Hepatic stellate cell (primary cell): ENCODE results near the gene PIAS1.
"Not testable (repeated sequence)": the region's sequence is repeated elsewhere in the genome, so short reads cannot be mapped to it uniquely, and the experiment has no call there.

Experiments
- DNase-seq: peaks from one replicate; pipeline ENCODE4 v3.0.0; 2011; ENCODE audit warnings: low spot score

Gene PIAS1

DNA sequence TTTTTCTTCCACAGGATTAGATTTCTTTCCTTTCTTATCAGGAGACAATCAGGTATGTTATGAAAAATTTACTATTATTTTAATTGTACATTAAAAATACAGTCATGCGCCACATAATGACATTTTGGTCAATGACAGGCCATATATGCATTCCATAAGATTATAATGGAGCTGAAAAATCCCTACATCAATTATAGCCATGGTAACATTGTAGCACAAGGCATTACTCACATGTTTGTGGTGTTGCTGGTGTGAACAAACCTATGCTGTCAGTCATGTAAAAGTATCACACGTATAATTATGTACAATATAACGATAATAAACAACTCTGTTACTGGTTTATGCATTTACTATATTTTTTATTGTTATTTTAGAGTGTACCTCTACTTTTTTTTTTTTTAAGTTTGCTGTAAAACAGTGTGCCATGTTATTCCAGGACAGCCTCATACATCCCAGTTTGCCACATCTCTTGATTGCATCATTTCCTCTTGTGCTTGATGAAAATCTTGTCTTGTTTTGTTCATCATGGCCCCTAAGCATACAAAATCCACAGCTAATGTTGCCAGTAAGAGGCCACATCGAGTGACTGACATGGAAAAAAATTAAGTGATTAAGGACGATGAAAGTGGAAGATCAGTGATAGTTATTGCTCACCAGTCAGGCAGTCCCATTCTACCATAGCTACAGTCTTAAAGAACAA is 129.7 kb downstream of the PIAS1 start:
- no peak for DNase-seq

DNA sequence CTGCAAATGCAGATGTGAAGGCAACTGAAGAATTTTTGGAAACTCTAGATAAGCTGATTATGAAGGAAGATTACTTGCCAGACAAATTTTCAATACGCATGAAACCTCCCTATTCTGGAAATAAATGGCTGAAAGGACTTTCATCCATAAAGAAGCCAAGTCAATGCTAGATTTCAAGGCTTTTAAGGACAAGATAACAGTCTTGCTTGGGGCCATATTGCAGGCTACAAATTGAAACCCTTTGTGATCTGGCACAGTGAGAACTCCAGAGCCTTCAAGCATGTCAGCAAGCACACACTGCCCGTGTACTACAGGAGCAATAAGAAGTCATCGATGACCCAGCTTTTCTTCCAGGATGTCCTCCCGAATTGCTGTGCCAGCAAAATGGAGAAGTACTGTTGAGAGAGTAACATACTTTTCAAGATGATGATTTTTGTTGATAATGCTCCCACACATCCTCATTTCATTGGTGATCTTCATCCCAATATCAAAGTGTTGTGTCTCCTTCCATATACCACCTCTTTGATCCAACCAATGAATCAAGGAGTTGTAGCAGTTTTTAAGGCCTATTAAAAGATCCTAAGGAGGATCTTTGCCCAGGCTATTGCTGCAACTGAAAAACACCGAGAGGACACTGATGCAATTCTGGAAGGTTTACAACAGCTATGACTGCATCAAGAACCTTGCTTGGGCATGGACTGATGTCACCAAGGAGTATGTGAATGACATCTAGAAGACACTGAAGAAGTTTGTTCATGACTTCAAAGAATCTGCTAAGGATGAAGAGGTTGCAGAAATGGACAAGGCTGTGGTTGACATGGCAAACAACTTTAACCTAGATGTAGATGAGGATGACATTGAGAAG is 130.7 kb downstream of the PIAS1 start:
- DNase-seq: no peak

DNA sequence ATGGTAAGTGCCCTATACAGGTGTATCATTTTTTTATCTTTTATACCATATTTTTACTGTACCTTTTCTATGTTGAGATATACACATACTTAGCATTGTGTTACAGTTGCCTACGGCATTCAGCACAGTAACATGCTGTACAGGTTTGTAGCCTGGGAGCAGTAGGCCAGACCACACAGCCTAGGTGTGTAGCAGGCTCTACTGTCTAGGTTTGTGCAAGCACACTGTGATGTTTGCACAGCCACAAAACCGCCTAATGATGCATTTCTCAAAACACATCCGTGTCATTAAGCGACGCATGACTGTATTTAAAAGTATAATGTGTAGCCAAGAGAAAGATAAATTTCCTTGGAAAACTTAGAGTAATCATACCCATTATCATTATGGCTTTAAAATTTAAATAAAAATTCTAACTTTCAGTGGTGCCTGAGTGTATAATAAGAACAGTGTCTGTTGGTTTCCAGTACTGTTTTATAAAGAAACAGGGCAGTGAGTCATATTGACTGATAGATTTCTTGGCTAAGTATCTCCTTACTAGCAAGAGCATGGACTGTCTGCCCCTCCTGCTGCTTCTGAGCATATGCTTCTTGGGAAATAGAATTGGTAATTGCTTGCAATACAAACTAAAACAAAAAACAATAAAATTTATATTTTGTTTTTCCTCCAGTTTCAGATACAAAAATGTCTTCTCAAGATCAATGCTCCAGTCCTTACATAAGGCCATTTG is 132.7 kb downstream of the PIAS1 start:
- no peak for DNase-seq

DNA sequence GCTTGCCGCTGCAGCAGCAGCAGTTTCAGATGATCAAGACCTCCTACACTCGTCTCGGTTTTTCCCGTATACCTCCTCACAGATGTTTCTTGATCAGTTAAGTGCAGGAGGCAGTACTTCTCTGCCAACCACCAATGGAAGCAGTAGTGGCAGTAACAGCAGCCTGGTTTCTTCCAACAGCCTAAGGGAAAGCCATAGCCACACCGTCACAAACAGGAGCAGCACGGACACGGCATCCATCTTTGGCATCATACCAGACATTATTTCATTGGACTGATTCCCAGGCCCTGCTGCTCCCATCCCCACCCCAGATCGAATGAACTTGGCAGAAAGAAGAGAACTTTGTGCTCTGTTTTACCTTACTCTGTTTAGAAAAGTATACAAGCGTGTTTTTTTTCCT is 133.4 kb downstream of the PIAS1 start:
- no peak for DNase-seq

DNA sequence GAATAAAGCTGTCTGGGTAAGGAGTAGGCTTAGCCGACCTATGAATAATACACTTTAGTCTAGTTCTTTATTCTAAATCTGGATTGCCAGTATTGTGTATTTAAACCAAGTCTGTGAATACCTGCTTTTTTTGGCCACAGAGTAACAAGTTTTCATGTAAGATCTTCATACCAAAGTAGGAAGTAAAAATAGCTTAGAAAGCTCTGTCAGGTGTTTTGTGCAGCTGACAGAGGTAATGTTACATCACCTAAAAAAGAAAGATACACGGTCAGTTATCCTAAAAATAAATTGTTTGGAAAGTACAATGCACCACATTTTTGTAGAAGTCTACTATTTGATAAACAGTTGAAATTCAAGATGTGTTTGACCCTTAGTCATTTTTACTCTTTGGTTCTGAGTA is 134.5 kb downstream of the PIAS1 start:
- DNase-seq: no peak

DNA sequence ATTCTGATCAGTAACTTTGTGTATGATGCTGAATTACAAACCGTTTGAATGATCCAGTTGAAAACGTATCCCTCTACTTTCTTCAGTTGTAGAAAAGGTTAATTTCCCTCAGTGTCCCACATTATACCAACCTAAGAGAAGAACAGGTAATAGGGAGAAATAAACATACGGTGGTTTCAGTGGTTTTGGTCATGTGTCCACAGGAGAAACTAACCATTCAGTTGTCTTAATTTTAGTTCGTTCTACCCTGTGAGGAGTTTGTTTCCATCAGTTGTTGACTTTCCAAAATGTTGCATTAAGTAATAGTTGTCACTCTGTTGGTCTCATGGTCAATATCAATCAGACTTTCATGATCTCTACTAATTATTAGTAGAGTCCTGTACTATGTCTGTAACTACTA is 135.9 kb downstream of the PIAS1 start:
- no peak for DNase-seq

DNA sequence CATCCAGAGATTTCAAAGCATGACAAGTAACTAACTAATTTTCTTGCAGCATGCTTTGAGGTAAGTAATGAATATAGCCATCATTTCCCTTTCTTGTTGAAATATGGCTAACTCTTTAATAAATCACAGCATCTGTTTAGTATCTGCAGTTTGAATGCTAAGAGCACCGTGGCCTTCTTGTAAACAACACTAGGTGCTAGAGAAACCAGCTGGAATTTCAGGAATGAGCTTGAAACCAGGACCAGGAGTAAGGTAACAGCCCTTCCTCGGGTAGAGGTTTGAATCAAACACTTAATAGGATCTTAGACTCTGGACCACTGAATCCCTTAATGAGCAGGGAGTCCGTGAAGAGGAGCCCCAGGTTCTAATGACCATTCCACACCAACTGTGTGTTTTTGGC is 137.4 kb downstream of the PIAS1 start:
- no peak for DNase-seq

DNA sequence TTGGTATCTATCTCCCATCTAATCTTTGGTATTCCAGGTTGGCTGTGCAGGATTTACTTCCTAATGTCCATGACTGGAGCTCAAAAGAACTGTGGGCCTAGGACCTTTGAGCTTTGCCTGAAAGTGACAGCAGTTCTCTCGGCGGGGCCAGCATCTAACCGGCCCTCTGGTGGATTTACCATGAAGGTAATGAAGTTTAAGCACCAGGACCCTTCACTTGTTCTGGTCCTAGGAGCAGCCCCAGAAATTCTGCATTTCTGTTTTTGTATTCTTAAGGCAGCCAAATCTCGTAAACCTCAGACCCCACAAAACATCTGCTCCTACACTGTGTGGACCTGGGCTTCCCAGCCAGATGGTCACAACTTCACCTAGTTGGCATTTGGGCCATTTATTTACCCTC is 138.0 kb downstream of the PIAS1 start:
- no peak for DNase-seq

DNA sequence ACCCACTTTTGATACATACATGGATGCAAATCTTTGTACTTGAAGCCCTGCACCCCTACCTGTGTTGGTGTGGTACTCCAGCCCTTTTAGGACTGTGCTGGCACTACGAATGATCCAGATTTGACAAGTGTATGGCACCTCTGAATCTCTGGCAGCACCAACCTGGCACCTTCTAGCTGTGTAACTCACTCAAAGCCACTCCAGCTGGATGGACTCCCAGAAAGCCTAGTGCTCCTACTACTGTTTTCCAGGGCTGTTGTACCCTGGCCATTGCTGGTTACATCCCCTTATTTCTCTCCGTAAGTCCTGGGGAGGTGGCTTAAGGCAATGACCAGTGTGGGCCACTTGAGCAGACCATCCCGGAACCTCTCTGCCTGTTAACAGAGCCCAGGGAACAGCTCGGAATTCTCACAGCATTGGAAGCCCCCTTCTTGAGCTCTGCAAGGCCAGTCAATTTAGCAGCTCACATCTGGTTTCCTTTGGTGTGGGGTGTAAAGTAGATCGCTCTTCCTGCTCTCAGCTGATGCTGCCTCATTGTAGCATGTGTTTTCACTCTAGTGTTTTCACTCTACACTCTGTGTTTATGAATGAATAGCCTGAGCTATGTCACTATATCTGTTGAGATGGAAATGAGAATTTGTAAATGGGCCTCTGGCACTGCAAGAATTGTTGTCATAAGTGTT is 138.8 kb downstream of the PIAS1 start:
- DNase-seq: no peak

DNA sequence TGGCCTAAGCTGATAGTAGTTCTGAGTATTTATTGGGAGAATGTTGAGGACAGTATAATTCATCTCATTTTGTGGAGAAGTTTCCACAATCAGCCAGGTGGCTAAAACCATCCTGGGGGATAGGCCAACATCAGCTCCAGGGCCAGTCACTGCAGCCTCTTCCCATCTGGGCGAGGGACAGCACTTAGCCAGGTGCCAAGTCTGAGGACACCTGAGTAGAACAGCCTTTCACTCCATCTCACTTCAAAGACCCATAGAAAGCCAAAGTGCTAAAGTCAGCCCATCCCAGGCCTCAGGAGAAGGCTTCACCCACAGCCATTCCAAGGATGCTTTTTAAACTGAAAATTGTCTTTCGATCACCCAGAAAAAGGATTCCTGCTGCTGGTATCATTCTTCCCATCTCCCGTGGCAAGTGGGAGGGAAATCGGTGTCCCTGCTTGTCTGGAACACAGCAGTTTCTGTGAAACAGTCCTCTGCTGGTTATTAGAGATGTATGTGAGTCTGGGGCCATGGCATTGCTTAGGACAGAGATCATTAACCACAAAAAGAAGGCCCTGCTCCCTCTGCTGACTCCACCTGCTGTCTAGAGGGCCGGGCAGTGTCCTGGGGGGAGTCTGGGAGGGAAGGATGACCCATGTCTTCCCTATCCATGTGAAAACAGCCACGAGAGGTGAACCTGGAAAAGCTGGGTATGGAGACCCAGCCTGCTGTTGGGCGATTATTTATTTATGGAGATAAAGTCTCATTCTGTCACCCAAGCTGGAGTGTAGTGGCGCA is 141.4 kb downstream of the PIAS1 start:
- DNase-seq: no peak

DNA sequence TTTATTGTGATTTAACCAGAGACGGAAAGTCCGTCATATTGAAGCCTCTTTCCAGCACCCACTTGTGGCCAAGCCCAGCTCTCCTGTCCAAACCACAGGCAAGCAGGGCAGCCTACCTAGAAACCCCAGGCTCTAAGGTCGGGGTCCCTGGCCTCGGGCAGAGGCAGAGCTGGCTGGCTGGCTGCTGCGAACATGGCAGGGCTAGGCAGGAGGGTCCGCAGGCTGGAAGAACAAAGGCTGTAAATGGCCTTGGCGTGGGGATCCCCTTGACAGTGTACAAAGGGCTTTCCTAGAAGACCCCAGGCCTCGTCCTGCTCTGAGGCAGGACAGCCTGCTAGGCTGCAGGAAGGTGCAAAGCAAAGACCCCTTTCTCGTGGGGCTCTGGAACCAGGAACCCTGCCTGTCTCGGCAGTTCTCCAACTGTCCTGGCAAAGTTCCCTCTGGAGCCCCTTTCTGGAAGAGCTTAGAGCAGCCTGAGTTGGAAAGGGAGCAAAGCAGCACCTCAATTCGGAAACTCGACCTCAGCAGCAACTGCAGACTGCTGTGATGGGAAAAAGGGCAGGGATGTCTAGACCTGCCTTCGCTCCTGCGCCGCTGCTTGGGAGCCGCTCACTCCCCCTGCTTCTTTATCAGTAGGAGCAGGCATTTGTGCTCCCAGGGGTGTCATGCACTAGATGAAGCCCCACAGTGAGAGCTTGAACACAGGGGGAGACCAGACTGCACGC is 142.5 kb downstream of the PIAS1 start:
- no peak for DNase-seq

DNA sequence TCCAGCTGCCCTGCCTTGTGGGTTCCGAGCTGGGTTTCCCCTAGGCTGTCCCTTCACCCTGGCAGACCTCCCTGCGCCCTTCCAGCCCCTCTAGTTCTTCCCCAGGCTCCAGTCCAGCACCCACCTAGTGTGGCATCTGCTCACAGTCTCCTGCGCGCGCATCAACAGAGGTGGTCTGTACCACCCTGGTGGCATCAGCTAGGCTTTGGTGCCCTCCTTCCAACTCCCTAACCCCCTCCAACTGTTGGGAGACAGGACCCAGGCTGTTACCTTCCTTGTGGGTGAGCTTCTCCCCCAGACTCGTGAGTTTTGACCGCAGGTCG is 143.0 kb downstream of the PIAS1 start:
- no peak for DNase-seq

DNA sequence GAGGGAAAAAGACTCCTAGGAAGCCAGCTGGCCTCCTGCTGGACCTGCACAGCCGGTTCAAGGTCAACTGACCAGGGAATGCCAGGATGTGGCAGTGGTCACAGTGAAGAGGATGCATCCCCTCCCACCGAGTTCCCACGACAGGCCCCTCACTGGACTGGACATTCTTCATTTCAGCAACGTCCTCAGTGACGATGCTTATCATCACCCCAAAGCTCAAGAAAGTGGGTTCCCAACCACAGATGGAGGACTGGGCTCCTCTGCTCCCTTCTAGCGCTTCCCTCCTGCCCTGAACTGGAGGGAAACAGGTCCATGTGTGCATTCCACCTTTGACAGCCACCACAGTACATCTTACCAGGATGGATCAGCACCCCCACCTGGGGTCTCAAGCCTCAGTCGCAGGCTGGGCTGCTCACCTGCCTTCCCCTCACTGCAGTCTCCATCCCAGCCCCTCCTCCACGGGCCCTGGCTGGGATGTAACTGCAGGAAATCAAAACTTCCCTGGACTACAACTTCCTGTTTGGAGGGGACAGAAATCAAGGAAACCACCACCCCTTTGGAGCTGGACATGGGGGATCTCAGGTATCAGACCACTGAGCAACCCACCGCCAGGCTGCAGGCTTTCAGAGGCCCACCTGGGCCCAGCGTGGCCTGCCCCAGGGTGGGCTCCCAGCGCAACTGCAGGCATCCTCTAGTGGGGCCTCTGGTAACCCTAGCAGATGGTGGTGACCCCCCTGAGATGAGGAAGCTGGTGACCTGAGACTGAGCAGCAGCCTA is 143.7 kb downstream of the PIAS1 start:
- DNase-seq: no peak

DNA sequence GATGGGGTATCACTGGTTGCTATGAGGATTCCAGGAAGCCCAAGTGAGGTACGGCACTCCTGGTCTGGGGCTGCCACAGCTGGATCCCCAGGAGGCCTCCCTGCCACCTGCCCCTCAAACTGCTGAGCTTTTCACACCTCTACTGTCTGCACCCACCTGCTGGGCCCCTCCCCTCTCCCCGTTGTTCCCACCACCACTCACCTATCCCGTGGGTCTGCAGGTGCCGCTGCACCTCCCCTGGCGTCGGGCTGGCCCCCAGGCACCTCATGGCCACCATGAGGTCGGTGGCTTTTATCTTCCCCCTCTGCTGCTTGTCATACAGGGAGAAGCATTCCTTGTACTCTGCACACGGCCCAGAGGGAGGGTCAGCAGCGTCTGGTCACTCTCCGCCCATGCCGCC is 145.2 kb downstream of the PIAS1 start:
- DNase-seq: no peak

DNA sequence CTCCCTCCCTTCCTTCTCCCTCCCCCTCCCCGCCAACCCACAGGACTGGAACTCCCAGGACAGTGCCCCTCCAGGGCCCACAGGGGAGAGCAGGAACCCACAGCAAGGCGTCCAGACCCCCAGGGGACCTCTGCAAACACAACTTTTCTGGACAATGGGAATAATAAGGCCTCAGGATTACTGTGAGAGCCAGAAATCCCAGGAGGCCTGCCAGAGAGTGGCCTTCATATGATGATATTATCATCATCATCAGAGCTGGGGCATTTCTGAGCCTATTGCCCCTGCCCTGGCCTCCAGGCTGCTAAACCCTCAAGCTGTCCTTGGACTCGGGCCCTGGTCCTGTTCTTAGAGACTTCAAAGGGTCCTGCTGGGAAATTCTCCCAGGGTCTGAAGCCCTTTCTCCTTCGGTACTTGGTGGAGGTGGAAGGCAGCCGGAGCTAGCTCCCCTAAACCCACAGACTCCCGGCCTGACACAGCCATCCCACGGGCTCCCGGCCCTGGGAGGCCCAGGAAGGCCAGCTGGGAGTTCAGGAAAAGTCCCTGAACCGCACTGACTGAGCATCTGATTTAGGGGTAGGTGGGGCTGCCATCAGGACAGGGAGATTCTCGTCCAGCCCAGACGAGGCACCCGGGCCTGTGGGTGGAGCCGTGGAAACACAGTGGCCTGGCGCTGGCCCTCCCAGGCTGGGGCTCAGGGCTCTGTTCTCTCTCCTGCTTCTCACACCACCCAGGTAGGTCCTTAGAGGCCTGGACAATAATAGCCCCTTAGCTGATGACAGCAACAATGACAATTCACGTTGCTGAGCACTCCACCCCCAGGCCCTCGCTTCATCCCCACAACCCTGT is 146.1 kb downstream of the PIAS1 start:
- DNase-seq: no peak

DNA sequence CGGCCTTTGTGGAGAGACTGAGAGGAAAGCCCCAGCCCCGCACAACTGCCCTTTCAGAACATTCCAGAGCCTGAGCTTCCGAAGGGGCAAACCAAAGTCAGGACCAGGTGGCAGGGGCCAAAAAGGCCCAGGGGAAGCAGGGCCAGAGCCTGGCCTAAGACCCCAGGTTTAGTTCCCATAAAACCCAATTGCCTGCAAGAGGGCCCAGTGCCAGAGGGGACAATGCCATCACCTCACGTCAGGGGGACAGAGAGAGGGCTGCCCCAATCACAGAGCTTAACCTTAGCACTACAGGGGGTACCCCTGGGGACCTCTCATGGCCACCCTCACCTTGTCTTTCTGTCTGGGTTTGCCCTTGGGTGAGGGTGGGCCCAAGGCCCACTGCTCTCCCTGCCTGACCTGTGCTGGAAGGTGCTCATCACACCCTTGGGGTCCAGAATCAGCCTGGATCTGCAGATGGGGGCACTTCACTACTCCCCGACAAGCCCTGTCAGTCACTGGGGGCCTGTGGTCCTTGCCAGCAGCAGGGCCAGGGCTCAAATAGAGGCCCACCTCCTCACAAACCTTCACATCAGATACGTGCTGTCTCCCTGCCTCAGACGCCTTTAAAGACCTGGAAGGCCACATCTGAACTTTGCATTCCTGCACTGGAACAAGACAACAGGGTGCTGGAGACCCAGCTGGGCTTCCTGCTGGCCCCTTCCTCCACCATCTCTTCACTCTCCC is 147.2 kb downstream of the PIAS1 start:
- no peak for DNase-seq

DNA sequence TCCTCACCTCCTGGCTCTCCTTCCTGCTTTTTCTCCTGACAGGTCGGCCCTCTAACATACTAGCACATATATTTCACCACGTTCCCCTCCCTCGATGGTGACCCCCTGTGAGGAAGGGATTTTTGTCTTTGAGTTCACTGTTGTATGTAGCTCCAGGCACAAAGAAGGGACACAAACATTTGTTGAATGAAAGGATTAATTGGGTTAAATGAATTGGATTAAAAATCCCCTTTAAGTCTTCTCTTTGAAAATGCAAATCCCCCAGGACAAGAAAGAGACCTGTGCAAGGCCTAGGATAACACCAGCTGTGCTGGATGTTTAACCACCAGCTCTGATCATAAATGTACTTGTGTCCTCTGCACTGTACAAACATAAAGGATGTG is 147.8 kb downstream of the PIAS1 start:
- DNase-seq: no peak

DNA sequence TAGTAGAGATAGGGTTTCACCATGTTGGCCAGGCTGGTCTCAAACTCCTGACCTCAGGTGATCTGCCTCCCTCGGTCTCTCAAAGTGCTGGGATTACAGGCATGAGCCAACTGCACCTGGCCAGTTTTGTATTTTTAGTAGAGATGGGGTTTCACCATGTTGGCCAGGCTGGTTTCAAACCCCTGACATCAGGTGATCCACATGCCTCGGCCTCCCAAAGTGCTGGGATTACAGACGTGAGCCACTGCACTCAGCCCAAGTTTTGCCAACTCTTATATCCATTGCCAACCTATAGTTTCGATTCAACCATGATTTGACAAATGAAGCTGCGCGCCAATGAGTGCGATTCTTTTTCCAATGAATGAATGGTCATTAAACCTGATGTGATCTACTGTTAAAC is 148.9 kb downstream of the PIAS1 start:
- not testable (repeated sequence) for DNase-seq

DNA sequence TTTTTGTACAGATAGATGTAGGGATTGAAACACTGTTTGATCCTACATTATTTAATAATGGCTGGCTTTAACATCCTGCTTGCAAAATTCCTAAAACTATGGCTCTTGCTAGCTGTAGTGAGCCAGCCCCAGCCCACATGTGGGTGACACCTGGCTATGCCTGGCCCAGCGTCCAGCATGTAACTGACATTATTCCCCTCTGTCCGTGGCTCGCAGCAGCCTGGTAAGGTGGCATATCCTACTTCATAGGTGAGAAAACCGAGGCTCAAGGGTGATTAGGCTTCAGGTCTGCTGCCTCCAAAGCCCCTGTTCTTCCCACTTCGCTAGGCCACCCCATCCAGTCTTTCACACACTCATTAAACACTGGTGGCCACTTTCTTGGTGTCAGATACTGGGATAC is 149.4 kb downstream of the PIAS1 start:
- DNase-seq: no peak
